Smooth muscle cell (in vitro differentiated cells): ENCODE measurements around the gene ALKBH5. TPM values are rescaled to one million over a fixed set of nuclear protein-coding genes. Genes with fewer than 3 reads are reported as not detected.

Experiments
- DNase-seq: peaks from one replicate; lab custom pipeline; 2025; ENCODE audit not compliant: unreplicated experiment; lab: John Stamatoyannopoulos, UW
- H2AFZ ChIP-seq: fragments of 200-600 bp; sonication (generic); 2 replicates; pipeline ENCODE4 v1.6.0; 2016; ENCODE audit warnings: antibody characterized with exemption, low read depth, mild to moderate bottlenecking
- H3F3A ChIP-seq: fragments of 200-600 bp; sonication (generic); 2 replicates; pipeline ENCODE4 v1.6.0; 2017; ENCODE audit warnings: antibody characterized with exemption, low read depth
- H3K27ac ChIP-seq: fragments of 200-600 bp; sonication (generic); 2 replicates; pipeline ENCODE4 v1.5.1; 2016; ENCODE audit warnings: low read depth, mild to moderate bottlenecking
- H3K27me3 ChIP-seq: fragments of 200-600 bp; sonication (generic); 2 replicates; pipeline ENCODE4 v1.6.1; 2016; ENCODE audit warnings: low read depth, mild to moderate bottlenecking
- H3K36me3 ChIP-seq: fragments of 200-600 bp; sonication (generic); 2 replicates; pipeline ENCODE4 v1.5.1; 2016; ENCODE audit warnings: low read depth
- H3K4me1 ChIP-seq: fragments of 200-600 bp; sonication (generic); 2 replicates; pipeline ENCODE4 v1.5.1; 2016; ENCODE audit warnings: low read depth
- H3K4me2 ChIP-seq: fragments of 200-600 bp; sonication (generic); 2 replicates; pipeline ENCODE4 v1.6.0; 2016; ENCODE audit warnings: mild to moderate bottlenecking
- H3K4me3 ChIP-seq: fragments of 200-600 bp; sonication (generic); 2 replicates; pipeline ENCODE4 v1.5.1; 2016; ENCODE audit warnings: mild to moderate bottlenecking
- H3K79me2 ChIP-seq: fragments of 200-600 bp; sonication (generic); 2 replicates; pipeline ENCODE4 v1.6.0; 2016; ENCODE audit warnings: low read depth, mild to moderate bottlenecking
- H3K9ac ChIP-seq: fragments of 200-600 bp; sonication (generic); 2 replicates; pipeline ENCODE4 v1.6.0; 2016; ENCODE audit warnings: low read depth
- H3K9me3 ChIP-seq: fragments of 200-600 bp; sonication (generic); replicated peaks from 2 replicates; pipeline ENCODE4 v1.5.1; 2016; ENCODE audit warnings: low read depth
- H4K20me1 ChIP-seq: fragments of 200-600 bp; sonication (generic); 2 replicates; pipeline ENCODE4 v1.6.0; 2016; ENCODE audit warnings: low read depth
- CTCF ChIP-seq: fragments of 200-600 bp; sonication (generic); IDR thresholded peaks from 2 replicates; pipeline ENCODE4 v1.5.1; 2017; ENCODE audit warnings: borderline replicate concordance, mild to moderate bottlenecking, antibody characterized with exemption; ENCODE audit not compliant: insufficient read depth, poor library complexity, severe bottlenecking
- WGBS: methylation state at CpG from one replicate; pipeline ENCODE4 v1.1.7; 2016; ENCODE audit warnings: low lambda C conversion rate; 5-methylcytosine and 5-hydroxymethylcytosine counted together
- polyA plus RNA-seq: library from polyadenylated mRNA; unstranded; fragments of >200 nt; fragmentation: Nextera tagmentation; extraction: Ambion mirVana; gene quantifications from 2 replicates; pipeline ENCODE4 v1.2.1, GENCODE V29; 2016
- total RNA-seq: library from RNA; depleted of rRNA; stranded (reverse); fragments of >200 nt; gene quantifications from 2 replicates; pipeline ENCODE4 v1.2.3, GENCODE V29; 2014

The ALKBH5 gene
- total and polyA plus RNA-seq, 2 experiments from 2014 or later, result 93.1 to 119 TPM

- H3K4me2 ChIP-seq, result no peak overlapping the region
- no peak overlapping the region for H2AFZ ChIP-seq
- no peaks in the 10 kb centered on the region for H3K27me3 ChIP-seq
- no peak overlapping the region for H3K27ac ChIP-seq
- no peaks in the 10 kb centered on the region for H3K36me3 ChIP-seq
- peaks cover 78% of the 10 kb centered on the region for H4K20me1 ChIP-seq
- H3K4me1 ChIP-seq, result peaks cover 32% of the 10 kb centered on the region
- H3K4me3 ChIP-seq, result no peak overlapping the region
- H3K79me2 ChIP-seq, result peaks cover 59% of the 10 kb centered on the region
- 93% methylated on average over 11 of the region's 14 CpGs for WGBS
- no peaks in the 10 kb centered on the region for H3F3A ChIP-seq
- no peak for DNase-seq
- H3K9ac ChIP-seq, result no peak overlapping the region
- H3K9me3 ChIP-seq, result no peaks in the 10 kb centered on the region
- TF ChIP-seq CTCF, result no peak
Measured at GRCh38 chr17:18230288-18231141, 46.9 kb downstream of the ALKBH5 start.

- no peak for DNase-seq
- Histone ChIP-seq H3K4me2 (no peak overlapping the region), H3K4me1 (peaks cover 32% of the 10 kb centered on the region), H3K27me3 (no peaks in the 10 kb centered on the region), H3K4me3 (no peak overlapping the region), H3K27ac (no peak overlapping the region), H4K20me1 (peaks cover 78% of the 10 kb centered on the region), H3K36me3 (no peaks in the 10 kb centered on the region), H3K9me3 (no peaks in the 10 kb centered on the region), H2AFZ (no peak overlapping the region), H3F3A (no peaks in the 10 kb centered on the region), H3K79me2 (peaks cover 54% of the 10 kb centered on the region), H3K9ac (no peak overlapping the region)
- TF ChIP-seq CTCF, result no peak
- 70% methylated on average over 8 of the region's 9 CpGs for WGBS
Measured at GRCh38 chr17:18231164-18231563, 47.5 kb downstream of the ALKBH5 start.

- Histone ChIP-seq H3K9ac (no peak overlapping the region), H2AFZ (no peak overlapping the region), H3K36me3 (no peaks in the 10 kb centered on the region), H3K79me2 (peaks cover 26% of the 10 kb centered on the region), H3K27ac (no peak overlapping the region), H3F3A (no peaks in the 10 kb centered on the region), H3K4me3 (no peak overlapping the region), H4K20me1 (peaks cover 52% of the 10 kb centered on the region), H3K27me3 (no peaks in the 10 kb centered on the region), H3K4me1 (peaks cover 19% of the 10 kb centered on the region), H3K9me3 (no peaks in the 10 kb centered on the region), H3K4me2 (no peak overlapping the region)
- DNase-seq, result no peak
- TF ChIP-seq CTCF, result no peak
- WGBS, result 99% methylated on average over 22 of the region's 22 CpGs
Measured at GRCh38 chr17:18233803-18234518, 50.3 kb downstream of the ALKBH5 start.
